Loucy (cell line): ENCODE data around the gene ADAMTS15.

ENCODE experiments used
- CTCF ChIP-seq: fragments of 200-600 bp; sonication (generic); conservative IDR thresholded peaks from 2 replicates; pipeline ENCODE4 v1.5.1; 2014; ENCODE audit warnings: mild to moderate bottlenecking, antibody characterized with exemption, low read length
- EZH2phosphoT487 ChIP-seq: fragments of 200-600 bp; IDR thresholded peaks from 2 replicates; pipeline ENCODE4 v1.6.1; 2018; ENCODE audit warnings: antibody characterized with exemption, mild to moderate bottlenecking, moderate library complexity, borderline replicate concordance

GRCh38 chr11:130405428-130405827 is 43.0 kb upstream of the ADAMTS15 start:
- TF ChIP-seq CTCF (no peak), EZH2phosphoT487 (no peak)
